ENCODE results near the gene CHRNB4. TPM values are rescaled to one million over a fixed set of nuclear protein-coding genes. Genes with fewer than 3 reads are reported as not detected.

Gene CHRNB4
- total and polyA plus RNA-seq, 2 donors (not counting 3 experiments of a cell fraction or from before 2014, with no cell fraction given): 0.08 TPM; not detected in 1

DNA sequence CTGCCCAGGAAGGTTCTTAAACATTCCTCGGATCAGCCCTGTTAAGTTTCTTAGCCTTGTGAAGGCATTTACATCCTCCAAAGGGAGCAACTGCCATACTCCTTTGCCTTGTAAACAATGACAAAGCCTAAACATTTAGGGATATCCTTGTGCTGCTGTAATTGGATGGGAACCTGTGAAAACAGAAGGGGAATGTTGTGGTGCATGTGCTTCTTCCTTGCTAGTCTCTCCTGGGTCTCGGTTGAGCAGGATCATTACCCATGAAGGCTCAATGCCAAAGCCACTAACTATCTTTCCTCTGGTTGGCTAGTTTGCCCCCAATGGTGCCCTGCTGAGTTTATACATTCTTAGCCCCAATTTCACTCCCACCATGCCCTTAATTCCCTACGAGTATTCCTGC lies 37.5 kb downstream of the CHRNB4 start:
- H3K79me2 ChIP-seq (ENCODE audit: control insufficient read depth, insufficient read depth, low read length): no peaks in the 10 kb centered on the region
- TF ChIP-seq POLR2A (IDR thresholded peaks at IDR 0.05; ENCODE audit: low read depth, low read length): no peak
- TF ChIP-seq, protein P1, sequence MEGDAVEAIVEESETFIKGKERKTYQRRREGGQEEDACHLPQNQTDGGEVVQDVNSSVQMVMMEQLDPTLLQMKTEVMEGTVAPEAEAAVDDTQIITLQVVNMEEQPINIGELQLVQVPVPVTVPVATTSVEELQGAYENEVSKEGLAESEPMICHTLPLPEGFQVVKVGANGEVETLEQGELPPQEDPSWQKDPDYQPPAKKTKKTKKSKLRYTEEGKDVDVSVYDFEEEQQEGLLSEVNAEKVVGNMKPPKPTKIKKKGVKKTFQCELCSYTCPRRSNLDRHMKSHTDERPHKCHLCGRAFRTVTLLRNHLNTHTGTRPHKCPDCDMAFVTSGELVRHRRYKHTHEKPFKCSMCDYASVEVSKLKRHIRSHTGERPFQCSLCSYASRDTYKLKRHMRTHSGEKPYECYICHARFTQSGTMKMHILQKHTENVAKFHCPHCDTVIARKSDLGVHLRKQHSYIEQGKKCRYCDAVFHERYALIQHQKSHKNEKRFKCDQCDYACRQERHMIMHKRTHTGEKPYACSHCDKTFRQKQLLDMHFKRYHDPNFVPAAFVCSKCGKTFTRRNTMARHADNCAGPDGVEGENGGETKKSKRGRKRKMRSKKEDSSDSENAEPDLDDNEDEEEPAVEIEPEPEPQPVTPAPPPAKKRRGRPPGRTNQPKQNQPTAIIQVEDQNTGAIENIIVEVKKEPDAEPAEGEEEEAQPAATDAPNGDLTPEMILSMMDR (IDR thresholded peaks at IDR 0.05; ENCODE audit: extremely low read depth in 1 of 2, insufficient read depth in 1 of 2, low read depth in 1 of 2, low read length in 2 of 2): no peak
- no peak for TF ChIP-seq EZH2 (IDR thresholded peaks at IDR 0.05; ENCODE audit: borderline replicate concordance, low read depth, low read length, severe bottlenecking)
- no peak for TF ChIP-seq MYC (IDR thresholded peaks at IDR 0.05; ENCODE audit: low read depth, low read length)
- FAIRE-seq: no peak
- no peak overlapping the region for H3K27ac ChIP-seq (ENCODE audit: insufficient read depth, low read depth, low read length)
- H3K4me2 ChIP-seq (ENCODE audit: insufficient read depth, low read length): no peak overlapping the region
- no peaks in the 10 kb centered on the region for H3K36me3 ChIP-seq (ENCODE audit: control insufficient read depth in 2 of 2, extremely low read depth in 1 of 2, insufficient read depth in 2 of 2, low read length in 2 of 2)
- CTCF ChIA-PET: no interaction called here
- no peaks in the 10 kb centered on the region for H3K4me1 ChIP-seq (ENCODE audit: control insufficient read depth, extremely low read depth, insufficient read depth, low read length)
- no peaks in the 10 kb centered on the region for H3K9me3 ChIP-seq (replicated peaks; ENCODE audit: control insufficient read depth, insufficient read depth, low read length)
- H3K27me3 ChIP-seq (ENCODE audit: control insufficient read depth in 2 of 2, insufficient read depth in 2 of 2, low read length in 2 of 2): no peaks in the 10 kb centered on the region
- POLR2A ChIA-PET: interaction anchor here (0.6 kb wide), 1 partner anchor 349 kb away, joined by 10 read pairs; no protein-coding TSS in a partner anchor
- BruUV-seq (replicated peaks): no TSS peak
- dilution Hi-C loops (cut with MboI; ENCODE audit: extremely low pct_ligation_motif_present, low sequenced_read_pairs) (no loop called here), intact Hi-C loops (cut with micrococcal nuclease) (no loop called here)
- no peak overlapping the region for H3K9ac ChIP-seq (replicated peaks; ENCODE audit: extremely low read depth, insufficient read depth, low read length)
- H2AFZ ChIP-seq (ENCODE audit: low read depth, low read length): no peak overlapping the region
- H3K4me3 ChIP-seq (replicated peaks in 1 of 3; ENCODE audit: insufficient read depth in 1 of 3, low read depth in 1 of 3, low read length in 3 of 3): no peak overlapping the region
- H3K9me1 ChIP-seq (replicated peaks; ENCODE audit: control insufficient read depth, extremely low read depth, insufficient read depth, low read length): no peaks in the 10 kb centered on the region
- no peaks in the 10 kb centered on the region for H4K20me1 ChIP-seq (replicated peaks; ENCODE audit: control insufficient read depth, extremely low read depth, insufficient read depth, low read length)
- no peak for DNase-seq (ENCODE audit: low read depth, low spot score)

DNA sequence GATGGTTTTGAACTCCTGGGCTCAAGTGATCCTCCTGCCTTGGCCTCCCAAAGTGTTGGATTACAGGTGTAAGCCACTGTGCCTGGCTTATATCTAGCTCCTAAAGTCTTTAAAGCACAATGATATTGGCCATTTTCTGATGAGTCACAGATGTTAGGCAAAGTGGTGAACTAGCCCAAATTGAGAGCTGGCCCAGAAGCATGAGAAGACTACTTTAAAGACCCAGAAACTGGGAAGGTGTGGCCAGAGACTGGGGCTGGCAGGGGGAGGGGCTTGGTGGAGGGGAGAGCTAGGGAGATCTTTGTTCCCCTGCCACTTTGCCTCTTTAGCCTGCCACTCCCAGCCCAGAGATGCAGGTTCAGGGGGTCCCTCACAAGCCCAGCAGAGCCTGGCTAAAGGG lies 41.8 kb downstream of the CHRNB4 start:
- H3K9me3 ChIP-seq (replicated peaks; ENCODE audit: control insufficient read depth, insufficient read depth, low read length): no peaks in the 10 kb centered on the region
- H3K27me3 ChIP-seq (ENCODE audit: control insufficient read depth in 2 of 2, insufficient read depth in 2 of 2, low read length in 2 of 2): no peaks in the 10 kb centered on the region
- POLR2A ChIA-PET: interaction anchor here (0.7 kb wide), 1 partner anchor 946 kb away, joined by 4 read pairs; no protein-coding TSS in a partner anchor
- no peak overlapping the region for H3K4me3 ChIP-seq (replicated peaks in 1 of 3; ENCODE audit: insufficient read depth in 1 of 3, low read depth in 1 of 3, low read length in 3 of 3)
- CTCF ChIA-PET: no interaction called here
- intact Hi-C loops (cut with micrococcal nuclease): no loop called here
- H3K9me1 ChIP-seq (replicated peaks; ENCODE audit: control insufficient read depth, extremely low read depth, insufficient read depth, low read length): no peaks in the 10 kb centered on the region
- no peak overlapping the region for H3K4me2 ChIP-seq (ENCODE audit: insufficient read depth, low read length)
- no TSS peak for BruUV-seq (replicated peaks)
- H3K79me2 ChIP-seq (ENCODE audit: control insufficient read depth, insufficient read depth, low read length): no peaks in the 10 kb centered on the region
- no peak overlapping the region for H2AFZ ChIP-seq (ENCODE audit: low read depth, low read length)
- FAIRE-seq (no peak), DNase-seq (ENCODE audit: low read depth, low spot score) (no peak)
- no peaks in the 10 kb centered on the region for H3K36me3 ChIP-seq (ENCODE audit: control insufficient read depth in 2 of 2, extremely low read depth in 1 of 2, insufficient read depth in 2 of 2, low read length in 2 of 2)
- H3K9ac ChIP-seq (replicated peaks; ENCODE audit: extremely low read depth, insufficient read depth, low read length): no peak overlapping the region
- H3K4me1 ChIP-seq (ENCODE audit: control insufficient read depth, extremely low read depth, insufficient read depth, low read length): no peaks in the 10 kb centered on the region
- TF ChIP-seq FOS (IDR thresholded peaks at IDR 0.05; ENCODE audit: borderline replicate concordance, insufficient read depth, low read length): no peak
- TF ChIP-seq JUN (IDR thresholded peaks at IDR 0.05; ENCODE audit: borderline replicate concordance, insufficient read depth, insufficient read length, low read depth): no peak
- TF ChIP-seq, protein P2, sequence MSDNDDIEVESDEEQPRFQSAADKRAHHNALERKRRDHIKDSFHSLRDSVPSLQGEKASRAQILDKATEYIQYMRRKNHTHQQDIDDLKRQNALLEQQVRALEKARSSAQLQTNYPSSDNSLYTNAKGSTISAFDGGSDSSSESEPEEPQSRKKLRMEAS (IDR thresholded peaks at IDR 0.05; ENCODE audit: insufficient read depth, insufficient read length): no peak
- no peak for TF ChIP-seq POLR2AphosphoS5 (IDR thresholded peaks at IDR 0.05; ENCODE audit: insufficient read depth, low read depth, low read length)
- TF ChIP-seq GATA2 (IDR thresholded peaks at IDR 0.05; ENCODE audit: insufficient read depth, insufficient read length, low read depth, low read length): no peak
- TF ChIP-seq POLR2A (IDR thresholded peaks at IDR 0.05; ENCODE audit: low read depth, low read length): no peak
- TF ChIP-seq MYC (IDR thresholded peaks at IDR 0.05; ENCODE audit: low read depth, low read length): no peak
- TF ChIP-seq, protein P1 (IDR thresholded peaks at IDR 0.05; ENCODE audit: extremely low read depth in 1 of 2, insufficient read depth in 1 of 2, low read depth in 1 of 2, low read length in 2 of 2): no peak
- TF ChIP-seq EZH2 (IDR thresholded peaks at IDR 0.05; ENCODE audit: borderline replicate concordance, low read depth, low read length, severe bottlenecking): no peak
- H4K20me1 ChIP-seq (replicated peaks; ENCODE audit: control insufficient read depth, extremely low read depth, insufficient read depth, low read length): no peaks in the 10 kb centered on the region
- dilution Hi-C loops (cut with MboI; ENCODE audit: extremely low pct_ligation_motif_present, low sequenced_read_pairs): no loop called here
- no peak overlapping the region for H3K27ac ChIP-seq (ENCODE audit: insufficient read depth, low read depth, low read length)

All from endothelial cell of umbilical vein (primary cell).